H9 (cell line): ENCODE measurements around the gene MFRP. TPM values are rescaled to one million over a fixed set of nuclear protein-coding genes. Genes with fewer than 3 reads are reported as not detected.

ENCODE experiments used
- DNase-seq: peaks from one replicate; pipeline ENCODE4 v3.0.0-alpha.2; 2017
- H2AFZ ChIP-seq: one replicate; pipeline ENCODE4 v1.6.1; 2013; ENCODE audit warnings: mild to moderate bottlenecking, low read length, control low read depth, moderate library complexity
- H2AK5ac ChIP-seq: 2 replicates; pipeline ENCODE4 v1.6.1; 2013; ENCODE audit warnings: low read length, control low read depth, mixed read lengths; ENCODE audit not compliant: insufficient read length
- H2BK120ac ChIP-seq: one replicate; pipeline ENCODE4 v1.6.1; 2013; ENCODE audit warnings: low read depth, mild to moderate bottlenecking, low read length, control low read depth, inconsistent platforms; ENCODE audit not compliant: poor library complexity, severe bottlenecking
- H2BK12ac ChIP-seq: 2 replicates; pipeline ENCODE4 v1.6.1; 2013; ENCODE audit warnings: low read length, control low read depth, mixed read lengths, low read depth; ENCODE audit not compliant: insufficient read length
- H2BK15ac ChIP-seq: 2 replicates; pipeline ENCODE4 v1.6.1; 2013; ENCODE audit warnings: low read depth, low read length, control low read depth
- H2BK20ac ChIP-seq: one replicate; pipeline ENCODE4 v1.6.1; 2013; ENCODE audit warnings: low read depth, mild to moderate bottlenecking, low read length, control low read depth, inconsistent platforms; ENCODE audit not compliant: poor library complexity, severe bottlenecking
- H2BK5ac ChIP-seq: 2 replicates; pipeline ENCODE4 v1.6.1; 2013; ENCODE audit warnings: low read length, control low read depth, mixed read lengths; ENCODE audit not compliant: insufficient read length
- H3K14ac ChIP-seq: 2 replicates; pipeline ENCODE4 v1.6.1; 2013; ENCODE audit warnings: low read length, control low read depth; ENCODE audit not compliant: insufficient read depth
- H3K18ac ChIP-seq: 2 replicates; pipeline ENCODE4 v1.6.1; 2013; ENCODE audit warnings: low read depth, mild to moderate bottlenecking, mixed read lengths, low read length, control low read depth; ENCODE audit not compliant: insufficient read length
- H3K23ac ChIP-seq: 2 replicates; pipeline ENCODE4 v1.6.1; 2013; ENCODE audit warnings: low read length, control low read depth, mixed read lengths, low read depth; ENCODE audit not compliant: insufficient read length
- H3K23me2 ChIP-seq: 2 replicates; pipeline ENCODE4 v1.6.1; 2013; ENCODE audit warnings: low read depth, mild to moderate bottlenecking, mixed read lengths, low read length, control low read depth; ENCODE audit not compliant: insufficient read length, poor library complexity, severe bottlenecking
- H3K27ac ChIP-seq: 2 replicates; pipeline ENCODE4 v1.5.1; 2013; ENCODE audit warnings: low read length, control low read depth, mixed read lengths, low read depth; ENCODE audit not compliant: insufficient read length
- H3K27me3 ChIP-seq: 2 replicates; pipeline ENCODE4 v1.6.1; 2013; ENCODE audit warnings: low read length, control low read depth, inconsistent platforms; ENCODE audit not compliant: insufficient read depth
- H3K4ac ChIP-seq: 2 replicates; pipeline ENCODE4 v1.6.1; 2013; ENCODE audit warnings: low read depth, mild to moderate bottlenecking, control low read depth, inconsistent platforms, low read length, moderate library complexity
- H3K4me1 ChIP-seq: 2 replicates; pipeline ENCODE4 v1.6.1; 2013; ENCODE audit warnings: low read length, control low read depth, inconsistent platforms; ENCODE audit not compliant: insufficient read depth
- H3K4me2 ChIP-seq: 2 replicates; pipeline ENCODE4 v1.6.1; 2013; ENCODE audit warnings: low read length, control low read depth, mixed read lengths; ENCODE audit not compliant: insufficient read length, insufficient read depth
- H3K56ac ChIP-seq: 2 replicates; pipeline ENCODE4 v1.6.1; 2013; ENCODE audit warnings: low read depth, mild to moderate bottlenecking, mixed read lengths, low read length, control low read depth; ENCODE audit not compliant: insufficient read length
- H3K79me1 ChIP-seq: 2 replicates; pipeline ENCODE4 v1.6.1; 2013; ENCODE audit warnings: low read depth, mild to moderate bottlenecking, moderate library complexity, low read length, control low read depth, inconsistent platforms; ENCODE audit not compliant: insufficient read depth, poor library complexity, severe bottlenecking
- H3K79me2 ChIP-seq: 2 replicates; pipeline ENCODE4 v1.6.1; 2013; ENCODE audit warnings: low read length, control low read depth, inconsistent platforms; ENCODE audit not compliant: insufficient read depth
- H3K9ac ChIP-seq: 2 replicates; pipeline ENCODE4 v1.6.1; 2013; ENCODE audit warnings: low read length, control low read depth, mixed read lengths; ENCODE audit not compliant: insufficient read length; ENCODE audit errors: extremely low read depth
- H3K9me3 ChIP-seq: one replicate; pipeline ENCODE4 v1.6.1; 2013; ENCODE audit warnings: low read depth, low read length, inconsistent platforms; ENCODE audit not compliant: control insufficient read depth
- H3T11ph ChIP-seq: one replicate; pipeline ENCODE4 v1.6.1; 2013; ENCODE audit warnings: mild to moderate bottlenecking, low read length, control low read depth, inconsistent platforms
- H4K20me1 ChIP-seq: one replicate; pipeline ENCODE4 v1.6.1; 2013; ENCODE audit not compliant: control insufficient read depth, insufficient read length, insufficient read depth
- H4K5ac ChIP-seq: 2 replicates; pipeline ENCODE4 v1.6.1; 2013; ENCODE audit warnings: low read depth, mild to moderate bottlenecking, mixed read lengths, low read length, control low read depth; ENCODE audit not compliant: insufficient read length
- H4K8ac ChIP-seq: replicated peaks from 2 replicates; pipeline ENCODE4 v1.6.1; 2013; ENCODE audit warnings: low read length, control low read depth, mixed read lengths, low read depth; ENCODE audit not compliant: insufficient read length
- H4K91ac ChIP-seq: 2 replicates; pipeline ENCODE4 v1.6.1; 2013; ENCODE audit warnings: low read depth, mild to moderate bottlenecking, moderate library complexity, mixed read lengths, low read length, control low read depth; ENCODE audit not compliant: insufficient read length
- H3K27ac Mint-ChIP-seq, 3 experiments: 2 replicates in 2 of 3; 3 replicates in 1 of 3; pipeline ENCODE4 v1.8.0; 2020 to 2021; ENCODE audit warnings: mixed read lengths in 3 of 3, mild to moderate bottlenecking in 1 of 3, moderate library complexity in 1 of 3
- H3K27me3 Mint-ChIP-seq: 2 replicates; pipeline ENCODE4 v1.8.0; 2021; ENCODE audit warnings: low read depth, mild to moderate bottlenecking, moderate library complexity, mixed read lengths
- H3K36me3 Mint-ChIP-seq, 3 experiments: 2 replicates in 2 of 3; 3 replicates in 1 of 3; pipeline ENCODE4 v1.8.0; 2020 to 2021; ENCODE audit warnings: low read depth in 3 of 3, mixed read lengths in 3 of 3; ENCODE audit not compliant: insufficient read depth in 1 of 3
- H3K4me1 Mint-ChIP-seq, 2 experiments: 2 replicates each; pipeline ENCODE4 v1.8.0; 2020; ENCODE audit warnings: mixed read lengths in 2 of 2
- H3K4me3 Mint-ChIP-seq, 2 experiments: 2 replicates in 1 of 2; 3 replicates in 1 of 2; pipeline ENCODE4 v1.8.0; 2020 to 2021; ENCODE audit warnings: mild to moderate bottlenecking in 2 of 2, mixed read lengths in 2 of 2, moderate library complexity in 1 of 2
- H3K9me3 Mint-ChIP-seq, 2 experiments: 2 replicates in 1 of 2; 3 replicates in 1 of 2; pipeline ENCODE4 v1.8.0; 2020; ENCODE audit warnings: mild to moderate bottlenecking in 2 of 2, mixed read lengths in 2 of 2, moderate library complexity in 1 of 2
- WGBS: extraction: QIAGEN DNeasy Blood & Tissue Kit; methylation state at CpG from one replicate; pipeline ENCODE4 v1.1.7; 2013; ENCODE audit warnings: missing lambda C conversion rate, low lambda C conversion rate, mixed read lengths; ENCODE audit not compliant: insufficient read length; ENCODE audit errors: extremely low coverage; 5-methylcytosine and 5-hydroxymethylcytosine counted together
- total RNA-seq: library from RNA; stranded (reverse); gene quantifications from 2 replicates; pipeline ENCODE4 v1.2.1, GENCODE V29; 2021
- TF ChIP-seq, protein P1 (sequence below): fragments of 200-600 bp; sonication (generic); conservative IDR thresholded peaks from 3 replicates; pipeline ENCODE4 v1.8.0; 2021; ENCODE audit warnings: antibody characterized with exemption, mild to moderate bottlenecking

The MFRP gene
- total RNA-seq, 1 experiment from 2014 or later: not detected

DNA sequence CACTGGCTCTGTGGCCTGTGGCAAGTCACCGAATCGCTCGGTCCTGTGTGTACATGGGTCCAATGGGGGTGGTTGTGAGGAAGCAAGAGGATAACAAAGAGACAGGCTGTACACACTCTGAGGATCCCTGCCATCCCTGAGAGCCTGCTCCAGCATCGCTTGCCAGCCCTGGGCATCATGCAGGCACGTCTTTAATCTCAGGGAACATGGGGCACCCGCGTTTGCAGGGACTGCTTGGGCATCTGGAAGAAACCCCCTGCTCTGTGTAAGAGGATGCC is 4.5 kb downstream of the MFRP start:
- peaks cover 16% of the 10 kb centered on the region for H3K27me3 ChIP-seq
- no peak overlapping the region for H2BK20ac ChIP-seq
- no peak overlapping the region for H3K27ac ChIP-seq
- Mint-ChIP-seq H3K27ac (no peak overlapping the region), H3K36me3 (peaks cover 0 to 4% (median 3%) of the 10 kb centered on the region in 3 experiments; a peak in 4 of 7 replicates), H3K4me3 (no peak overlapping the region; a peak in 1 of 5 replicates), H3K27me3 (peaks cover 76% of the 10 kb centered on the region), H3K4me1 (peaks cover 29 to 46% of the 10 kb centered on the region in 2 experiments), H3K9me3 (no peaks in the 10 kb centered on the region; a peak in 1 of 5 replicates)
- no peaks in the 10 kb centered on the region for H3K9me3 ChIP-seq
- H3K56ac ChIP-seq: no peak overlapping the region
- H2BK120ac ChIP-seq: no peak overlapping the region
- TF ChIP-seq, protein P1, sequence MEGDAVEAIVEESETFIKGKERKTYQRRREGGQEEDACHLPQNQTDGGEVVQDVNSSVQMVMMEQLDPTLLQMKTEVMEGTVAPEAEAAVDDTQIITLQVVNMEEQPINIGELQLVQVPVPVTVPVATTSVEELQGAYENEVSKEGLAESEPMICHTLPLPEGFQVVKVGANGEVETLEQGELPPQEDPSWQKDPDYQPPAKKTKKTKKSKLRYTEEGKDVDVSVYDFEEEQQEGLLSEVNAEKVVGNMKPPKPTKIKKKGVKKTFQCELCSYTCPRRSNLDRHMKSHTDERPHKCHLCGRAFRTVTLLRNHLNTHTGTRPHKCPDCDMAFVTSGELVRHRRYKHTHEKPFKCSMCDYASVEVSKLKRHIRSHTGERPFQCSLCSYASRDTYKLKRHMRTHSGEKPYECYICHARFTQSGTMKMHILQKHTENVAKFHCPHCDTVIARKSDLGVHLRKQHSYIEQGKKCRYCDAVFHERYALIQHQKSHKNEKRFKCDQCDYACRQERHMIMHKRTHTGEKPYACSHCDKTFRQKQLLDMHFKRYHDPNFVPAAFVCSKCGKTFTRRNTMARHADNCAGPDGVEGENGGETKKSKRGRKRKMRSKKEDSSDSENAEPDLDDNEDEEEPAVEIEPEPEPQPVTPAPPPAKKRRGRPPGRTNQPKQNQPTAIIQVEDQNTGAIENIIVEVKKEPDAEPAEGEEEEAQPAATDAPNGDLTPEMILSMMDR: no peak
- WGBS: no CpG with 5 or more reads among the region's 7 CpGs
- no peak for DNase-seq
- H3K14ac ChIP-seq: no peak overlapping the region
- no peak overlapping the region for H3T11ph ChIP-seq
- no peak overlapping the region for H2AFZ ChIP-seq
- H3K4me1 ChIP-seq: no peaks in the 10 kb centered on the region; the same call in 1 of the 2 replicates
- no peak overlapping the region for H3K9ac ChIP-seq
- H3K18ac ChIP-seq: no peak overlapping the region
- H4K8ac ChIP-seq: no peak overlapping the region
- H2BK15ac ChIP-seq: no peak overlapping the region
- H3K79me2 ChIP-seq: no peaks in the 10 kb centered on the region
- peaks cover 19% of the 10 kb centered on the region for H3K23me2 ChIP-seq
- H4K20me1 ChIP-seq: no peaks in the 10 kb centered on the region
- H2AK5ac ChIP-seq: no peak overlapping the region
- no peak overlapping the region for H3K23ac ChIP-seq
- H4K5ac ChIP-seq: no peak overlapping the region
- H3K79me1 ChIP-seq: no peaks in the 10 kb centered on the region
- no peak overlapping the region for H2BK12ac ChIP-seq
- H3K4me2 ChIP-seq: no peak overlapping the region
- no peak overlapping the region for H2BK5ac ChIP-seq
- H3K4ac ChIP-seq: no peak overlapping the region
- no peak overlapping the region for H4K91ac ChIP-seq
